GM18858 (cell line): ENCODE data around the gene RAPSN.

Source experiments
- ATAC-seq: cut with Tn5 transposase; IDR thresholded peaks from one replicate; pipeline ENCODE4 v1.9.1; 2021; ENCODE audit not compliant: unreplicated experiment

Gene RAPSN

DNA sequence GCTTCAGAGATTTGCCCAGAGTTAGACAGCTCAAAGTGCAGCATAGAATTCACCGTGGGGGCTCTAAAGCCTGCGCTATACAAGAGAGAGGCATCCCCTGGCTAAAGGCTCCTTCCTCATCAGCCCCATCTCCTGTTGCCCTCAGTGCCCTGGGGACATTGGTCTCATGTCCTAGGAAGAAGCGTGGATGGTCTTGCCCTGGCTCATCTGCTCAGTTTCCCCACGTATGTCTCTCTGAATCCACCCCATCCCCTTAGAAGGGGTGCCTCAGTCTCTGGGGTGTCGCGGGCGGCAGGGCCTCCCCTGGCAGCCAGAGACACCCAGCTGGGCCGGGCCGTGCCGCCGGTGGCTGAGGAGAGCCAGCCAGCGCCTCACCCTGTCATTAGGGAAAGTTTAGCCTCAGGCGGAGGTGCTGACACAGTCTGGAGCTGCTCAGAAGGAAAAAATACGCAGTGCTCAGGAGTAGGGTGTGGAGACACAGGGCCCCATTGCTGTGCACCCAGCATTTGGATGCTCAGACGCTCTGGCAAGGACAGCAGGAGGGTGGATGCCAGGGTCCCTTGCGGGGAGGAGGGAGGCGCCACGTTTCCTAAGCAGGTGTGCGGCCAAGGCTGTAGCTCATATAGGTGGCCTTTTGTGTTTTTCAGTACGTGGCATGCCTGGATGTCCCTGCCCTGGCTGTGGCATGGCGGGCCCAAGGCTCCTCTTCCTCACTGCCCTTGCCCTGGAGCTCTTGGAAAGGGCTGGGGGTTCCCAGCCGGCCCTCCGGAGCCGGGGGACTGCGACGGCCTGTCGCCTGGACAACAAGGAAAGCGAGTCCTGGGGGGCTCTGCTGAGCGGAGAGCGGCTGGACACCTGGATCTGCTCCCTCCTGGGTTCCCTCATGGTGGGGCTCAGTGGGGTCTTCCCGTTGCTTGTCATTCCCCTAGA is 39.2 kb downstream of the RAPSN start:
- no peak for ATAC-seq

DNA sequence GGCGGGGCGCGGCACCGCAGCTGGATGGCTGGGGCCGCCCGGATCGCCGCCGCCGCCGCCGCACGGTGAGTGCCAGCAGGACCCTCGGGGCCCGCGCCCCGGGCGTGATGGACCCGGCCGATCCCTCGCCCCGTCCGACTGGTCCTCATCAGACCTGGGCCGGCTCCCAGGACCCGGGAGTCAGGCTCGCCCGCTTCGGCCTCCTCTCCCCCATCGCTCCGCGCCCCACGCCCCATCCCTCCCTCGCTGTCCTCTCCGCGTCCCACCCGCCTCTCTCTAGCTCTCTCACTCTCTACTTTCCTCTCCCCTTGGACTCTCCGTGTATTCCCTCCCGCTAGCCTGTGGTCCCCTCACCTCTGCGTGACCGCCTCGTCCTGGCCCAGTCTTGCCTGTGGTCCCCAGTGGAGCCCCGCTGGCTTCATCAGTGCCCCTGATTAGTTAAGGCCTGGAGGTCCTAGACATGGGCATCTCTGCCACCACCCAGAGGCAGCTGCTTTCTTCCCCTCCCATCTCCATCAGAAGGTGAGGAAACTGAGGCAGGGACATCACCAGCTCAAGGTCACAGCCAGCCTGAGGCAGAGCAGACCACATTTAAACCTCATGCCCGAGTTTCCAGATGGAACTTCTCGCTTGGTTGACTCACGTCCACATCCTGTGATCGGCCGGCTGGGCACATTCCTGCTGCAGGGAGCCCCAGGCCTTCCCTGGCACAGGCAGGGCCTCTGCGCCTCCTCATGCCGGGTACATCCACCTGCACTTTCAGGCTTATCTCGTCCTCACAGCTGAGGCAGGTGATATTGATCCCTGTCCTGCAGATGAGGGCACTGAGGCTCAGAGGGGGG is 40.1 kb downstream of the RAPSN start:
- ATAC-seq = no peak

- peak; percentile 81 for ATAC-seq
Measured at GRCh38 chr11:47407746-47408590, 41.0 kb downstream of the RAPSN start, which contains the start of gene SLC39A13. SLC39A13 (plus strand) TSS chr11:47408590; CDS start chr11:47410095, 1,505 bp downstream.

DNA sequence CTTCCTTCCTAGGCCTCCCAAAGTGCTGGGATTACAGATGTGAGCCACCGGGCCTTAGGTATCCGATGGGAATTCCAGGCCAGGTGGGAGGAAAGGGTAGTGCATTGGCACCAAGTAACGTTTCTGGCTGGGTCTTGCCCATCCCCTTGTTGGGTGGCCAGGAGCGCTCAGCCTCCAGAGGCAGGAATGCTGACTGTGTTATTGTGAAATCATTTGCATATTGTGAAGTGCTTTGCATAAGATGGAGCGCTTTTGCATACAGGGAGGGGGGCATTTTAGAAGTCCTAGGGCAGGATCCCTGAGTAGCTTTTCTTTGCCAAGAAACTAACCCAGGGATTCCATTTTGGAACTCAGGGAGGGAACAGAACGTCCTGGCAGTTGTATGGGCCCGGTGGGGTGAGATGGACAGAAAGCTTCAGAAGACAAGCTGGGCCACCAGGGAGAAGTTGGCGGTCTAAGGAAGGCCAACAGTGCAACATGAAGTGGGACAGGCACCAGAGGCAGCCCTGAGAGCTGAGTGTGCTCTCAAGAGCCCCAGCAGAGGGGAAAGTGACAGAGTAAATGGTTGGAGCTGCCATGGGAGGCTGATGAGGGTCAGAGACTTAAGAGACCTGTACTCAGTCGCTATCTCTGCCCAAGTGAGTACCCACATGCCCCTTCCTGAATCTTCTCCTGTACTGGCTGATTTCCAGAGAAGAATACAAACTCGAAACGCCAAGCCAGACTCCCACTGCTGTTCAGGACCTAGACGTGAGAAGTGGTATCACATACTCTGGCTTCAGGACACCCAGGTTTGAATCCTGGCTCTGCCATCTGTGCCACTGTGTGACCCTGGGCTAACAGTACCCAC is 41.8 kb downstream of the RAPSN start:
- ATAC-seq = no peak

DNA sequence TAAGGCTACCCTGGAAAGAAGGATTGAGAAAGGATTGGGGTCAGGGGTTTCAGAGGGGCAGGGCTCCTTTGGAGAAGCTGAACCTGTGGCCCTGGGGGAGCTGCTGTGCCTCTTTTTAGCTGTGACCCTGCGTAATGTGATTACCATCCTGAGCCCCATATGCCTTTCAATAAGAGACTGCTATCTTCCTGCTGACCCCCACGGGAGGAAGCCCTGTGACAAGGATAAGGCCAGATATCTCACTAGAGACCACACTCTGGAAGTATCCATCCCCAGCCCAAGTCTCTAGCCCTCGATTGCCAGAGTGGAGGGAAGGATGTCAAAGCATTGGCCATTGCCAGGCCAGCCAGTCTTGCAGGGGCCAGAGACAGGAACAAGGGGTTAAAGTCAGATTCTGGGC is 45.4 kb downstream of the RAPSN start:
- ATAC-seq = no peak

- no peak for ATAC-seq
Measured at GRCh38 chr11:47403135-47403534, 45.8 kb downstream of the RAPSN start.

- peak; percentile 69 for ATAC-seq
Measured at GRCh38 chr11:47400768-47401279, 48.1 kb downstream of the RAPSN start.

DNA sequence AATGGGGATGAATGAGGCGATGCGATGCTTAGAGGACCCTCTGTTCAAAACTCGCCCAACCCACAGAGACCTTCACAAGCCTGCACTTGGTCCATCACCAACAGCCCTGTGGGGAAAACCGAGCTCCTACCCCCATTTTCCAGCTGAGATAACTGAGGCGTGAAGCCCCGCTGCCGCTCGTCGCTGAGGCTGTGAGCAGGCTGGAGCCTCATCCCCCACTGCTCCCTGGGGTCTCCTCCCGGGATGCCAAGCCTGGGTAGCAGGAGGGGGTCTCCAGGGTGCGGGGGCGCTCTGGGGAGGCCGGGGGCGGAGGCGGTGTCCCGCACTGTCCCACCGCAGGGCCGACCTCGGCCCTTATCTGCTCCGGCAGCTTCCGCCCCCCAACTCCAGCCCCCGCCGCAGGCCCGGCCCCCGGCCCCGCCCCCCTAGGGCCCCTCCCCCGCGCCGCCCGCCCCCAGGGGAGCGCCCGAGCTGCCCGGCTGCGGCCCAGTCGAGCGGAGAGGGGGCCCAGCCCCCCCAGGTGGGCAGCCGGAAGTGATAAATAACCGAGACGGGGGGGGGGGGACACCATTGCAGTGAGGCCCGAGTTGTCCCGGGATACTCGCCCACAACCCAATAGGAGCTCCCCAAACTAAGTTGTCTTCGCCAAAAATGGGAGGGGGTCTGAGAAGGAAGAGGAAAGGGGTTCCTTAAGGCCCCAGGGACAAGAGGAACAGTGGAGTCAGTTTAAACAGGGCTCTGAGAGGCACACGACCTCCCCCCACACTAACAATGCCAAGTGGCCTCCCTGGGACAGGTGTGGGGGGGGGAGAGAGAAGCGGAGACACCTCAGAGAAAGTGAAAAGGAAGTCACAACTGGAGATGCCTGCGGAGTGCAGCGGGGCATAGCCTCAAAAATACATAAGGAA is 48.8 kb downstream of the RAPSN start:
- peak; percentile 18 for ATAC-seq

- ATAC-seq = no peak
Measured at GRCh38 chr11:47398551-47398950, 50.4 kb downstream of the RAPSN start.

DNA sequence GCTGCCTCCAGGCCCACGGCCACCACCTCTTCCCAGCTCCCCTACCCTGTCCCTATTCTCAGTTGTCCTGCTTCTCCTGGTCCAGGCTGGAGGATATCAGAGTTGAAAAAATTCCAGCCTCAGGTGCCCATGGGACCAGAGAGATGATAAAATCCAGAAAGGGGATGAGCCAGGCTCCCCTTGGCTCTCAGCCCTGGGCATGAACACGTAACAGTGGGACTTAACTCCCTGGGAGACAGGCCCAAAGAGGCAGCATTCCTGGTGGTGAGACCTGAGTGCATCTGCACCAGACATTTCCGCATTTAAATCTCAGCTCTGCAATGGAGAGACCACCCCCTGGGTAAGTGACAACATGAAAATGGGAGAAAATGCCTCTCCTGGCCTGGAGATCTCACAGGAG is 50.9 kb downstream of the RAPSN start:
- no peak for ATAC-seq

GRCh38 chr11:47396049-47396320 is 53.0 kb downstream of the RAPSN start:
- ATAC-seq = no peak

- ATAC-seq = no peak
Measured at GRCh38 chr11:47395223-47396048, 53.5 kb downstream of the RAPSN start.

DNA sequence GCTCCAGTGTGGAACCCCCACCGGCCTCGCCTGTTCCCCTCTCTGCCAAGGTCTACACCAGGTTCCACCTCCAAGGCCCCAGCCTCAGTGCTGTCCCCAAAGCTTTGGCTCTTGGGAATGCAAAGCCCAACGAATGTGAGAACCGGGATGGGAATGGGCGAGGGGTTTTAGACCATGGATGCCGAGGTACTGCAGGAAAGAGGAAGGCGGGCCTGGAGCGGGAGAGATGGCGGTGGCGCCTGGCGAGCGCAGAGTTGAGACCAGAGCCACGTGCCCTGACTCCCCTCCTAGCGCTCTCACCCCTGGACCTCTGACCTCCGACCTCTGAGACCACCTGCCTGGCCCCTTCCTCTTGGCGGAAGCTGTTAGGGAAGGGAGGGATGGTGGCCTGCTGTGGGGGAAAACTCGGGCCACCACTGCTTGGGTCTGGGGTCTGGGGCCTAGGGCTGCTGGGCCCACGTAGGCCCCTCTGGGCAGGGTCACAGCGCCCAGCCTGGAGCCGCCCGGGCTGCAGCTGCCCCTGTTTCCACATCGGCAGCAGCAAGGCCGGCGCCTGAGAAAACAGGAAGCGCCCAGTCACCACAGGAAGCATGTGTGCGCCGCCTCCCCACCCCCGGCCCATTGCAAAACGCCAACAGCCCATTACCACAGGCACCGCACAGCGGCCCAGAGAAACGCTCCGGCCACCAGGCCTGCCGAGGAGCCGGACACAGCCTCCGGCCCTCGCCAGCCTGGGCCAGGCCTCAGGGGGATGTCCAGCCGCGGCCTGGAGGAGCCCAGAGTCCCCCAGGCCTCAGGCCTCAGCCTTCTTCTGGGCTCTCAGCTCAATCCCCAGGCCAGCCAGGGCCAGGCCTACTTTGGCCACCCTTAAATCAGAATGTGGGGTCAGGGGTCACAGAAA is 54.4 kb downstream of the RAPSN start:
- no peak for ATAC-seq

DNA sequence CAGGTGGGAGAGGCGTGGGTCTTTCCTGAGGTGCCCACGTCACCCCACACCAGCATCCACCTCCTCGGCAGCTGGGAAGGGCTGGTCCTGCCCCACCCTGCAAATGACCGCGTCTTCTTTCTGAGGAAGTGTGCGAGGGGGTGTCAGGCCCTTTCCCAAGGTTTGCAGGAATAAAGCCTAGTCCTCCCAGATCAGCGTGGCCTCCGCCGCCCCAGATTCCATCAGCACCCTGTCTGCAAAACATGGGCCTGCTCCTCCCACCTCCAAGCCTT is 55.0 kb downstream of the RAPSN start:
- ATAC-seq = no peak

DNA sequence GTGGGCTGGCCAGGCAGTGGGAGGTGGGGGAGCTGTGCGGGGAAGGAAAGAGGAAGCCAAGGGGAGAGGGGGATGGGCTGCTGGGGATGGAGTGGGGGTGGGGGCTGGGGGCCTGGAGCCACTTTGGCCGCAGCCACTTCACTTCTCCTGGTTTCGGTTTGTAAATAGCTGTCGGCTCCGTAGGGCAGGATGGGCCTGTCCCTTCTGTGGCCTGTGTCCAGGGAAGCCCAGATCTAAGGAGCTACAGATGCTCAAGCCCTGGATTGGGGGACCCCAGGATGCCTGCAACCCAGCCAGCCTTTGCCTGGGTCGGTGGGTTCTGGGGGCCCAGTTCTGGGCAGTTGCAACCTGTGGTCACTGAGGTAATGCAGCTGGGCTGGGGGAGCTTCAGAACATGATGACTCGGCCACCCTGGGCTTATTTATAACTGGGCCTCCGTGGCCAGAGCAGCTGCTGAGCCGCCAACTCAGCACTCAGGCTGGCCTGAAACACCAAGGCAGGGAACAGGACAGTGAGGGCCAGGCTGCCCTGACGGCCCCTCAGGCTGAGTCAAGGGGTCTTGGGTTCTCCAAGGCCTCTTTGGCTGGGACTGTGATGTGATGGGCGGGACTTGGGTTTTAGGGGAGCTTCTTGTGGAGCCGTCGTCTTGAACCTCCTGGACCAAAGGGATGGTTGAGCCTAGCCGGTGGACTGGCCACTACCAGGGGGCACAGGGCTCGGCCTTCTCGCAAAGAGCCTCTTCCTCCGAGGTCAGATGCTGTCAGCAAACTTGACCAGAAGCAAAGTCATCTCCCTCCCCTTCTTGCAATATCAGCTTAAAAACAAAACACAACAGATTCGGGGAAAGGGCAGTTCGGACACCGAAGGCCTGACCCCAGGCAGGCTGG is 55.5 kb downstream of the RAPSN start:
- no peak for ATAC-seq

GRCh38 chr11:47392546-47393162 is 56.3 kb downstream of the RAPSN start:
- no peak for ATAC-seq
